Stimulated activated memory B cell treated with anti-CD40 and anti-IgM and Interleukin-4, amounts not matched to agents 10 μg/mL and 1 μg/mL and 100 μg/mL, for 72 hours (primary cell): ENCODE data around the gene RFNG.

Source experiments
- ATAC-seq: fragments of 150-1000 bp; cut with Tn5 transposase; 2 replicates; pipeline ENCODE4 v1.10.0; 2021
- H3K27ac Mint-ChIP-seq: one replicate; pipeline ENCODE4 v1.8.0; 2022; ENCODE audit warnings: mild to moderate bottlenecking, mixed read lengths
- H3K27me3 Mint-ChIP-seq: one replicate; pipeline ENCODE4 v1.8.0; 2022; ENCODE audit warnings: mixed read lengths
- H3K36me3 Mint-ChIP-seq: one replicate; pipeline ENCODE4 v1.8.0; 2022; ENCODE audit warnings: mixed read lengths
- H3K4me1 Mint-ChIP-seq: one replicate; pipeline ENCODE4 v1.8.0; 2022; ENCODE audit warnings: mixed read lengths
- H3K4me3 Mint-ChIP-seq: one replicate; pipeline ENCODE4 v1.8.0; 2022; ENCODE audit warnings: mild to moderate bottlenecking, moderate library complexity, mixed read lengths
- H3K9me3 Mint-ChIP-seq: one replicate; pipeline ENCODE4 v1.8.0; 2022; ENCODE audit warnings: mixed read lengths

Gene RFNG

GRCh38 chr17:82083533-82084359 lies 32.1 kb upstream of the RFNG start:
- Mint-ChIP-seq H3K27me3 (no peaks in the 10 kb centered on the region), H3K9me3 (no peaks in the 10 kb centered on the region), H3K36me3 (peaks cover 60% of the 10 kb centered on the region), H3K27ac (no peak overlapping the region), H3K4me3 (no peak overlapping the region), H3K4me1 (no peaks in the 10 kb centered on the region)
- no peak for ATAC-seq

- Mint-ChIP-seq H3K9me3 (no peaks in the 10 kb centered on the region), H3K4me1 (no peaks in the 10 kb centered on the region), H3K27ac (no peak overlapping the region), H3K36me3 (peaks cover 61% of the 10 kb centered on the region), H3K4me3 (no peak overlapping the region), H3K27me3 (no peaks in the 10 kb centered on the region)
- no peak for ATAC-seq
Measured at GRCh38 chr17:82083009-82083408, 31.4 kb upstream of the RFNG start.

DNA sequence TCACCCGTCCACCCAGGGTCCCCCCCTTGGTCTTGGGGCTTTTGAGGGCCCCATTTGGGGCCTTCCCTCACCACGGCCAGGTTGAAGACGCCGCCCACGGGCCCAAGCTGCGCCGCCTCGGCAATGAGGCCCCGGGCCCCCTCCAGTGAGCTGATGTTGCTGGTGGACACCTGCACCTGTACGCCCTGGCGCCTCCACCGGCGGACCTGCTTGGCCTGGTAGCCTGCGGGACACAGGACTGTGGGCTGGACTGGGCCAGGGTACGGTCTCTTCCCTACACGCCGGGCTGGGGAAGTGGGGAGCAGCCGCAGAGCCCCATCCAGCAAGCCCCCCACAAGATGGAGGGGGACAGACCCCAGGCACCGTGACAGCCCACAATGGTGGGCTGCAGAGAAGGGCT lies 30.8 kb upstream of the RFNG start:
- H3K36me3 Mint-ChIP-seq, result peaks cover 65% of the 10 kb centered on the region
- ATAC-seq, result no peak
- no peak overlapping the region for H3K27ac Mint-ChIP-seq

DNA sequence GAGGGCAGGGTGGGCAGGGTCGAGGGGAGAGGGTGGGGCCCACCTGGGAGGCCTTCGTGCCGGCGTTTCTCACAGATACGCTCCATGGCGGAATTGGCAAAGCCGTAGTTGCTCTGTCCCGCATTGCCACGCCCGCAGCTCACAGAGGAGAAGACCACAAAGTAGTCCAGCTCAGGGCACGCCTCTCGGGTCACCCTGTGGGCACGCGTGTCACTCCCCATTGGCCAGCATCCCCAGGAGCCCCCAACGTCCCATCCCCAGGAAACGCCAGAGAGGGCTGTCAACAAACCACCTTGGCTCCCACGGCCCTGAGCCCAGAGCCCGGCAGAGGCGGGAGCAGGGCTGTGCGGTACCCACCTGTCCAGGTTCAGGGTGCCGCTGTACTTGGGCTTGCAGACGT lies 30.4 kb upstream of the RFNG start:
- no peaks in the 10 kb centered on the region for H3K4me1 Mint-ChIP-seq
- H3K27ac Mint-ChIP-seq, result no peak overlapping the region
- no peaks in the 10 kb centered on the region for H3K27me3 Mint-ChIP-seq
- no peak for ATAC-seq
- no peaks in the 10 kb centered on the region for H3K9me3 Mint-ChIP-seq
- peaks cover 67% of the 10 kb centered on the region for H3K36me3 Mint-ChIP-seq
- H3K4me3 Mint-ChIP-seq, result no peak overlapping the region

More for the DNA sequence above, 30.8 kb upstream of the RFNG start:
- no peaks in the 10 kb centered on the region for H3K9me3 Mint-ChIP-seq
- H3K27me3 Mint-ChIP-seq, result no peaks in the 10 kb centered on the region
- no peaks in the 10 kb centered on the region for H3K4me1 Mint-ChIP-seq
- H3K4me3 Mint-ChIP-seq, result no peak overlapping the region

GRCh38 chr17:82081546-82081945 lies 29.9 kb upstream of the RFNG start:
- no peak for ATAC-seq
- H3K36me3 Mint-ChIP-seq, result peaks cover 71% of the 10 kb centered on the region
- H3K4me1 Mint-ChIP-seq, result peaks cover 2% of the 10 kb centered on the region
- H3K4me3 Mint-ChIP-seq, result no peak overlapping the region
- peaks cover 4% of the 10 kb centered on the region for H3K27me3 Mint-ChIP-seq
- H3K27ac Mint-ChIP-seq, result no peak overlapping the region
- H3K9me3 Mint-ChIP-seq, result no peaks in the 10 kb centered on the region

DNA sequence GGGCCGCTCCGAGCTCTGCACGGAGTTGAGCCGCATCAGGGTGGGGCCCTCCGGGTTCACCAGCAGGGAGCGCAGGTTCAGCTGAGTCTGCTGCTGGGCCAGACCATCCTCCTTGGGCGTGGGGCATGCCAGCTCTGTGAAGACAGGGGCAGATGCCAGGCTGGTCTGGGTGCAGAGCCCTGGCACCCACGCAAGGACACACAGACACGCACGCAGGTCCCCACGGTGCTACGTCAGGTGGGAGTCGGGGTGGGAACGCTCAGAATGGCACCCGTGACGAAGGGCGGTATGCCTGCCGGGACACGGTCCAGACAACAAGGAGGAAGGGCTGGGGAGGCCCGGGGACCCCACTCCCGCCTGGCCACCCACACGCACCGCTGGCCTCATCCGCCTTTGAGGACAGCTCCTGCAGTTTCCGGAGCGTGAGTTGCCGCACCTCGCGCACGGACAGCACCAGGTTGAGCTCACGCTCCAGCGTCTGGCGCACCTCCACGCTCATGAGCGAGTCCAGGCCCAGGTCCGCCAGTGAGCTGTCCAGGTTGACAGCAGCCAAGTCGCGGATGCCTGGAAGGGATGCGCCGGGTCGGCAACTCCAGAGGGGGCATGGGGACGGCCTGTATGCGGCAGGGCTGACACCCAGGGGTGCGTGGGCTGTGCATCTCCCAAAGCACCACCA lies 29.3 kb upstream of the RFNG start:
- Mint-ChIP-seq H3K27ac (no peak overlapping the region), H3K36me3 (peaks cover 72% of the 10 kb centered on the region), H3K9me3 (no peaks in the 10 kb centered on the region), H3K4me3 (no peak overlapping the region), H3K4me1 (peaks cover 5% of the 10 kb centered on the region), H3K27me3 (peaks cover 9% of the 10 kb centered on the region)
- no peak for ATAC-seq

DNA sequence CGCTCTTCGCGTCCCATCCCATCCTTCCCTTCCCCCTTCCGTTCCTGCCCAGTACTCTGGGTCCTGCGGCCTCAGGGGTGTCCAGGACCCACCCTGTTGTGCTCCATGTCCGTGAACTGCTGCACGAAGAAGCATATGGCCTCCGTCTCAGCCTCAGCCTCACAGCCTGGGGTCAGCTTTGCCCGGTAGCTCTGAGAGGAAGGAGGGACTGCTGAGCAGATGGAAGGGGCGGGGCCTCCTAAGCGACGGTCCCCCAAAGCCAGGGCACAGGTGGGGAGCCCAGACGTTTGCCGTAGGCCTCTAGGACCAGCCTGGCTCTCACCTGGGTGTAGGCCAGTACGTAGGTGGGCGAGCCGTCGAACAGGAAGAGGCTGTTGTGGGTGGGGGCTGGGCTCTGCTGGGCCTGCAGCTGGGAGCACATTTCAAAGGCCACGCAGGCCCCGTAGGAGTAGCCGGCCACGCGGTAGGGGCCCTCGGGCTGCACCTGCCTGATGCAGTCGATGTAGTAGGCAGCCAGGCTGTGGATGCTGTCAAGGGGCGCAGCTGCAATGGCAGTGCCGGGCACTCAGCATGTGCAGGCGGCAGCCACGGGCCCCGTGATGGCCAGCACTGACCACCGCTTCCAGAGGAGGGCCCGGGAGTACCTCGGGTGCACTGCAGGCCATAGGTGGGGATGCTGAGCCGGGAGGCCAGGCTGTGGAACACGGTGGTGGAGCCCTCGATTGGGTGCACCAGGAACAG lies 28.6 kb upstream of the RFNG start:
- Mint-ChIP-seq H3K27me3 (peaks cover 9% of the 10 kb centered on the region), H3K27ac (no peak overlapping the region), H3K36me3 (peaks cover 72% of the 10 kb centered on the region), H3K4me1 (peaks cover 5% of the 10 kb centered on the region), H3K9me3 (no peaks in the 10 kb centered on the region), H3K4me3 (no peak overlapping the region)
- ATAC-seq, result no peak

DNA sequence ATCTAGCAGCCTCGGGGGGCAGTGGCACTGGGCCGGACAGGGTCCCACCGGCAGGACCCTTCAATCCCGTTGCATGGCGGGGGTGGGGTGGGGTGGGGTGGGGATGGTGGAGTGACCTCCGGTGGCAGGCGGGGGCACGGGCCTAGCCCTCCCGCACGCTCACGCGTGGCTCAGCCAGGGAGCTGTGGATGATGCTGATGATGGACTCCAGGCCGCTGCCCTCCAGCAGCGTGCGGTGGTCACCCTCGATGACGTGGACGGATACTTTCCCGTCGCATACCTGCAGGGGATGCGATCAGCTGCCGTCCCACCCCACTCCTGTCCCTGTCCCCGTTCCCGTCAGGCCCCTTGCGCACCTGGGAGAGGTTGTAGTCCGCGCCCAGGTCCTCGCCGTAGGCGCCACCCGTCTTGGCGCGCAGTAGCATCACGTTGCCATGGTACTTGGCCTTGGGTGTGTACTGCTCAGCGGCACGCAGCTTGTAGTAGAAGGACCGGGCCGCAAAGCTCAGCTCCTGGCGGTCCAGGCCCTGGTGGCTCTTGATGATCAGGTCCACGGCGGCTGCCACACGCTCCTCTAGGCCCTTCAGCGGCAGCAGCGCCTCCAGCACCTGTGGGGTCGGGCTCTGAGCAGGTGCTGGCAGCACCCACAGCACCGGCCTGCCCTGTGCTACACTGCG lies 27.5 kb upstream of the RFNG start:
- Mint-ChIP-seq H3K4me3 (no peak overlapping the region), H3K9me3 (no peaks in the 10 kb centered on the region), H3K36me3 (peaks cover 61% of the 10 kb centered on the region), H3K4me1 (peaks cover 5% of the 10 kb centered on the region), H3K27me3 (peaks cover 9% of the 10 kb centered on the region), H3K27ac (no peak overlapping the region)
- ATAC-seq, result no peak

- peaks cover 54% of the 10 kb centered on the region for H3K36me3 Mint-ChIP-seq
- H3K4me1 Mint-ChIP-seq, result peaks cover 5% of the 10 kb centered on the region
- H3K9me3 Mint-ChIP-seq, result no peaks in the 10 kb centered on the region
- peaks cover 9% of the 10 kb centered on the region for H3K27me3 Mint-ChIP-seq
- no peak overlapping the region for H3K27ac Mint-ChIP-seq
- H3K4me3 Mint-ChIP-seq, result no peak overlapping the region
- no peak for ATAC-seq
Measured at GRCh38 chr17:82078433-82078832, 26.8 kb upstream of the RFNG start.

DNA sequence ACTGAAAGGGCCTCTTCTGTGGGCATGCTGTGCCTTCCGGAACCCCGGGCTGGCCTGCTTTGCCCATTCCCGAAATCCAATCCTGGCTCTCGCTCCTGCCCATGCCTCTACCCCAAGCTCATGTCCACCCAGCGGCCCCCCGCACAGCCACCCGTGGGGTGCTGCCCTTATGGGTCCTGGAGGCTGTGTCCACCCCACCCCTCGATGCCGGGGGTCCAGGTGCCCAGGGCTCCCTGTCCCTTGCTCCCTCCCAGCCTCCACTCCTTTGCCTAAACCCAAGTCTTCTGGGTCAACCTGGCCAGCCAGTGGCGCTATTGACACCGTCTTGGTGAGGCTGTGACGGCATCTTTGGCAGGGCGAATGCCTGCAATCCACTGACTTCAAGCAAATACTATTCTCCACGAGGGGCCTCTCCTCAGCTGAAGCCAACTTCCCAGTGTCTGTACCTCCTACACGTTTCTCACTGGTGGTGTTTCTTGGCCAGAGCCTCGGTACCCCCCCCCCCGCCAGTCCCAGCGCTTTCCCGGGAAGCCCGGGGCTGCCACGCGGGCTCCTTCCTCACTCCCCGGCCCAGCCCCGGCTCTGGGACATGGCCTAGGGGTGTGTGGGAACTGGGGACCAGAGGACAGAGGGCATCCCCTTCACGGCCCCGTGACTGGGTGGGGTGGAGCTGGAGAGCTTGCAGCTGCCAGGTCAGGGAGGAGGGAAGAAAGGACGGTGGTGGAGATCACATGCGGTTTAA lies 26.2 kb upstream of the RFNG start:
- Mint-ChIP-seq H3K27ac (no peak overlapping the region), H3K4me3 (no peak overlapping the region), H3K9me3 (no peaks in the 10 kb centered on the region), H3K36me3 (peaks cover 48% of the 10 kb centered on the region), H3K27me3 (peaks cover 9% of the 10 kb centered on the region), H3K4me1 (peaks cover 5% of the 10 kb centered on the region)
- ATAC-seq, result no peak

DNA sequence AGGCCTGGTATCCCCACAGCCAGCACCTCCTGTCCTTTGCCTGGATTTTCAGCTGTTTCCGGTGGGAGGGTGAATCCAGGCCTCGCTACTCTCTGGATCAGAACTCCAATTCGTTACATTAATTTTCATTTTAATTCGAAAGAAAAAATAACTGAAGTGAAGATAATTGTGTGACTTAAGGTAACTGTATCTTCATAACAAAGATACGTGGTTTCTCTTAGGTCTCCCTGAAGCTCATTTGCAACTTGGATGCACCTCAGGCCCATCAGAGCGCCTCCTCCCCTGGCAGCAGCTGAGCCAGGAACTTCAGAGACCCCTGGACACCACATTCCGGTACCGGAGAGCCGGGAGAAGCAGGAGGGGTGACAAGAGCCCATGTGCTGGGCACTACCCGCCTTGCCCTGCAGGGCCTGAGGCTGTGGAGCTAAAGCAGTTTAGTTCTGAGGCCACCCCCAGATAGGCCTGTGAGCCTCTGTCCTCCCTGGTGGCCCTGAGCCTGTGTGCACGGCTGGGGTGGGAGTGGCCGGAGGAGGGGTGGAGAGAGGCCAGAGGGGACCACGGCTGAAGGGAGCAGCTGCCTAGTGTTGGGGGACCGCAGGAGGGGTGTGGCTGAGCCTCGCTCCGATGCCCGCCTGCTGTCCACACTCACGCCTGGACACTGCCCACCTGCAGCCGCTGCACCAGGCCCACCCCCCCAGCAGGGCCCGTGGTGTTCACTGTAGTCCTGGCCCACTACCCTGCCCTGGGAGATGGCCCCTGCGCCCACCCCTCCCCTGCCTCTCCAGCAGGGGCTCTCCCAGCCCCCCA lies 25.4 kb upstream of the RFNG start:
- Mint-ChIP-seq H3K4me3 (no peak overlapping the region), H3K36me3 (peaks cover 41% of the 10 kb centered on the region), H3K4me1 (peaks cover 5% of the 10 kb centered on the region), H3K27ac (peak overlapping the region; percentile 4), H3K9me3 (no peaks in the 10 kb centered on the region), H3K27me3 (peaks cover 9% of the 10 kb centered on the region)
- peak; percentile 9 for ATAC-seq

GRCh38 chr17:82076018-82076784 lies 24.6 kb upstream of the RFNG start:
- H3K4me1 Mint-ChIP-seq, result peaks cover 5% of the 10 kb centered on the region
- peaks cover 41% of the 10 kb centered on the region for H3K36me3 Mint-ChIP-seq
- no peaks in the 10 kb centered on the region for H3K9me3 Mint-ChIP-seq
- H3K27ac Mint-ChIP-seq, result peak overlapping the region; percentile 4
- H3K27me3 Mint-ChIP-seq, result peaks cover 9% of the 10 kb centered on the region
- ATAC-seq, result no peak
- H3K4me3 Mint-ChIP-seq, result no peak overlapping the region

- Mint-ChIP-seq H3K36me3 (peaks cover 16% of the 10 kb centered on the region), H3K4me1 (peaks cover 5% of the 10 kb centered on the region), H3K27me3 (peaks cover 9% of the 10 kb centered on the region), H3K4me3 (no peak overlapping the region), H3K9me3 (no peaks in the 10 kb centered on the region), H3K27ac (no peak overlapping the region)
- no peak for ATAC-seq
Measured at GRCh38 chr17:82073446-82073845, 21.8 kb upstream of the RFNG start.
